HT-29 (cell line): ENCODE measurements around the gene NLRX1. TPM values are rescaled to one million over a fixed set of nuclear protein-coding genes. Genes with fewer than 3 reads are reported as not detected.
"Not testable (repeated sequence)": the region's sequence is repeated elsewhere in the genome, so short reads cannot be mapped to it uniquely, and the experiment has no call there.

ENCODE experiments used
- DNase-seq: peaks from one replicate; pipeline ENCODE4 v3.0.0-alpha.2; 2015; ENCODE audit warnings: low spot score
- total RNA-seq: library from RNA; depleted of rRNA; stranded (reverse); fragments of >200 nt; shearing (Covaris generic); gene quantifications from 2 replicates; pipeline ENCODE4 v1.2.3, GENCODE V29; 2014; rRNA removed

Gene NLRX1
- total RNA-seq, 1 experiment from 2014 or later, result 21.1 TPM

DNA sequence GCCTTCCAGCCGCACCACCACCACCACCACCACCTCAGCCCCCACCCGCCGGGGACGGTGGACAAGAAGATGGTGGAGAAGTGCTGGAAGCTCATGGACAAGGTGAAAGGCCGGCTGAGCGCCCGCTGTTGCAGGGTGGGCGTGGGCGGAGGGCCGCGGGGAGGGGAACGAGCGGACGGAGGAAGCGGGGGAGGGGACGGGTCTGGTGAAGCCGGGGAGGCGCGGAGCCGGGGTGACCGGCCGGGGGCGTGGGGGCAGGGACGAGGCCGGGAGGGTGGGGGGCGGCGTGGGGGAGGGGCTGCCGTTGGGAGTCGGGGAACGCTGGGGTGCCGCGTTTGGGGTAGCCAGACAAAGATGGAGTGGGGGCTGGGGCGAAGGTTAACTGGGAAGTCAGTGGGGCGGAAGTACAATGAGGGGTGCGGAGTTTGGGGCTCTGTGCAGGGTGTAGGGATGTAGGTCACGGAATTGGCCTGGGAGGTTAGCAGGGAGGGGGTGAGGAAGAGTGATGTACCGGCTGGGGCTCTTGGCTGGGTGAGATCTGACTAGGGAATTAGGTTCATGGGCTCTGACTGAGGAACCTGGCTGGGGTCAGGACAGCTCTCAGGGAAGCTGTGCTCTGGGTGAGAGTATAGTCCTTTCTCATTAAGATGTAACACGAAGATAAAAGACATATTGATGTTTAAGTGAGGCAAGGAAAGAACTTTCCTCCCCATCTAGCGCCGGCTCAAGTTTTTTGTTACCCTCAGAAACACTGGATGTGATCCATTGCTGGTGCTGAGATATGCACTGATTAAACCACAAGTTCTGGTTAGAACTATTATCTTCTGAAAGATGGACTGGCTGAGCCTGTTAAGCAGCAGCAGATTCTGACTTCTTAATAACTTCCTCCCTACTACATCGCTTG is 38.2 kb downstream of the NLRX1 start:
- DNase-seq, result peak; percentile 51

DNA sequence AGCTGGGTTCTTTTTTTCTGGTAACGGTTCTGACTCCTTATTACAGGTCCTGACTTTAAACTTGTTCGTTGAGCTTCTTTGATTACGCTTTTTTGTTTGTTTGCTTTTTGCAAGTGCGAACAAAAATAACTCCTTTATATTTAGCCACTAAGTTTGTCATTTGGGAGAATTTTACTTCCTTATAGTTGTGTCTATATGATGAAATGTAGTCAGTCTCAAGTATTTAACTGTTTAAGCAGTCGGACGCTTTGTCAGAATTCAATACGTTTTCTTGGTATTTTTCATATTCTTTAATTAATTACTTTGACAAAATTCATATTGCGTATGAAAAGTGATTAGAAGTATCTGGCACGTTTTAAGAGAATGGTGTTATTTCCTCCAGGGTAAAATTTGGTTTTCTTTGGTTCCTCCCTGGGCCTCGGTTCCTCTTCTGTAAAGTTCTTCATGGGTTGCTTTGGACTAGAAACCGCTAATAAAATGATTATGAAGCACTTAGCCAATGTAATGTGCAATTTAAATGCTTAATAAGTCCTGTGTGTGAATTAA is 39.0 kb downstream of the NLRX1 start:
- no peak for DNase-seq

DNA sequence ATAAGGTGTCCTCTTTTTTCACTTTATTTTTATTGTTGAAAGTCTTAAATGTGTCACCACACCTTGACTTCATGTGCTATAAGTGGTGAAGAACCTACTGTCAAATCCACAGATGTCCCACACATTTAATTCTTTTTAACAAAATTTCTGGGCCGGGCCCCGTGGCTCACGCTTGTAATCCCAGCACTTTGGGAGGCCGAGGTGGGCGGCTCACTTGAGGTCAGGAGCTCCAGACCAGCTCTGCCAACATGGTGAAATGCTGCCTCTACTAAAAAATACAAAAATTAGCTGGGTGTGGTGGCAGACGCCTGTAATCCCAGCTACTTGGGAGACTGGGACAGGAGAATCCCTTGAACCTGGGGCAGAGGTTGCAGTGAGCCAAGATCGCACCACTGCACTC is 40.7 kb downstream of the NLRX1 start:
- no peak for DNase-seq

DNA sequence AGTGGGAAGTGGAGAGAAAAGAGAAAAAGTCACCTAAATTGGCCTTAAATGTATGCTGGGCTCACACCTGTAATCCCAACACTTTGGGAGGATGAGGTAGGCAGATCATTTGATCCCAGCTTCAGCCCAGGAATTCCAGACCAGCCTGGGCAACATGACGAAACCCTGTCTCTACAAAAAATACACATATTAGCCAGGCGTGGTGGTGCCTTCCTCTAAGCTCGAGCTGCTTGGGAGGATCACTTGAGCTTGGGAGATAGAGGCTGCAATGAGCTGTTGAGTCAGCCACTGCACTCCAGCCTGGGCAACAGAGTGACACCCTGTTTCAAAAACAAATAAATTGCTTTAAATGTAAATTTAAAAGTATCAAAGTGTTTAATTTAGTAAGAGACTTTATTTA is 41.5 kb downstream of the NLRX1 start:
- no peak for DNase-seq

DNA sequence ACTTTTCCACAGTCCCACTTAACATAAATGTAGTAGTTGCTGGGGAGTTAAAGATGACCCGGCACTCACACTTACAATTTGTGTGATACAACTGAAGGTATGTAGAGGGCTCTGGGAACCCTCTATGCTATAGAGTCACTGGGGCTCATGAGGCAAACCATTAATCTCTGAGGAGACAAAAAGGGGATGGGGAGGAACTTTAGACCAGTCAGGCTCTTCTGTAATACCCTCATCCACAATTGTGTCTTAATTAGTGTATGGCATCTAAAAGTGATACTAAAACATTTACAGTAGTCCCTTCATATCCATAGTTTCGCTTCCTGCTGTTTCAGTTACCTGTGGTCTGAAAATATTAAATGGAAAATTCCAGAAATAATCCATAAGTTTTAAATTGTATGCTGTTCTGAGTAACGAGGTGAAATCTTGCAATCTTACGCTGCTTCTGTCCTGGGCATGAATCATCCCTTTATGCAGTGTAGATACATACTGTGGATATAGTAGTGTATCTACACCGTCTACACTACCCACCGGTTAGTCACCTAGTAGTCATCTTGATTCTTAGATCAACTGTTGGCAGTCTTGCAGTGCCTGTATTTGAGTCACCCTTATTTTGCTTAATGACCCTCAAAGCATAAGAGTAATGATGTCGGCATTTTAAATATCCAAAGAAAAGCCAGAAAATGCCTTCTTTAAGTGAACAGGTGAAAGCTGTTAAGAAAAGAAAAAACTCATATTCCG is 49.8 kb downstream of the NLRX1 start:
- DNase-seq, result no peak

DNA sequence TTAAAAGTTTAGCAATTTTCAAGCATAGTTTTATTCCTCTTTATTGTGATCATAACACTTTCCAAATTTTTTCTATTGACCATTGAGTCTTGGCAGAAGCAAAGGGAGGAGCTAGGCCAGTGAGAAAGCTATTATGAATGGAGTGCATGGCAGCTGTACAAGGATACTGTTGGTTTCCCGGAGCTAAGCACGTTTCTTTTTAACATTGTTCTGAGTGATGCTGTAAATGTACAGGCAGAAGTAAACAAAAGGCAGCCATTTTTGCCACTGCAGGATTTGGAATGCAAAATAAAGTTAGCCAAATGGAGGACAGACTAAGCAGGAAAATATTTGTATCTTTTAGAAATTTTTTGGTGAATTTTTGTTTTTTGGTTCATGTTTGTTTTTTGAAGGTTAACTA is 53.8 kb downstream of the NLRX1 start:
- DNase-seq, result no peak

DNA sequence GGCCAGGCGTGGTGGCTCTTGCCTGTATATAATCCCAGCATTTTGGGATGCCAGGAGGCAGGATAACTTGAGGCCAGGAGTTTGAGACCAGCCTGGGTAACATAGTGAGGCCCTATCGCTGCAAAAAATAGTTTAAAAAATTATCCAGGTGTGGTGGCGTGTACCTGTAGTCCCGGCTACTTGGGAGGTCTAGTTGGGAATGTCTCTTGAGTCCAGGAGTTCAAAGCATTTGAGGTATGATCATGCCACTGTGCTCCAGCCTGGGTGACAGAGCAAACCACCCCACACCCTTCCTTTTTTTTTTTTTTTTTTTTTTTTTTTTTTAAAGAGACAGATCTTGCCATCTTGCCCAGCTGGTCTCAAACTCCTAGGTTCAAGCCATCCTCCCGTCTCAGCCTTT is 54.4 kb downstream of the NLRX1 start:
- DNase-seq, result no peak

DNA sequence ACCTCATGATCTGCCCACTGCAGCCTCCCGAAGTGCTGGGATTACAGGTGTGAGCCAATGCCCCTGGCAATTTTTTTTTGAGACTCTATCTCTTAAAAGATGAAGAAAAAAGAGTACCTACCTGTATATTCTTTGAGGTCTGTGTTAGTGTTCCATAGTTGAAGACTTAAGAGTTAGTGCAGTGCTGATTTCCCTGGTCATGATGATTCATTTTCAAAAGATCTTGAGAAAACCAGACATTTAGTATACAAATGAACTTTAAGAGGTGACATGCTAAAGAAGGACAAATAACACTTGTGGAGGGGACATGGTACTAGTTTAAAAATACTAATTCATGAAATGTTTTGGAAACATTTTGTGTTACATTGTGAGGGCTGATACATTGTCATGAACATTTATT is 55.3 kb downstream of the NLRX1 start:
- no peak for DNase-seq

DNA sequence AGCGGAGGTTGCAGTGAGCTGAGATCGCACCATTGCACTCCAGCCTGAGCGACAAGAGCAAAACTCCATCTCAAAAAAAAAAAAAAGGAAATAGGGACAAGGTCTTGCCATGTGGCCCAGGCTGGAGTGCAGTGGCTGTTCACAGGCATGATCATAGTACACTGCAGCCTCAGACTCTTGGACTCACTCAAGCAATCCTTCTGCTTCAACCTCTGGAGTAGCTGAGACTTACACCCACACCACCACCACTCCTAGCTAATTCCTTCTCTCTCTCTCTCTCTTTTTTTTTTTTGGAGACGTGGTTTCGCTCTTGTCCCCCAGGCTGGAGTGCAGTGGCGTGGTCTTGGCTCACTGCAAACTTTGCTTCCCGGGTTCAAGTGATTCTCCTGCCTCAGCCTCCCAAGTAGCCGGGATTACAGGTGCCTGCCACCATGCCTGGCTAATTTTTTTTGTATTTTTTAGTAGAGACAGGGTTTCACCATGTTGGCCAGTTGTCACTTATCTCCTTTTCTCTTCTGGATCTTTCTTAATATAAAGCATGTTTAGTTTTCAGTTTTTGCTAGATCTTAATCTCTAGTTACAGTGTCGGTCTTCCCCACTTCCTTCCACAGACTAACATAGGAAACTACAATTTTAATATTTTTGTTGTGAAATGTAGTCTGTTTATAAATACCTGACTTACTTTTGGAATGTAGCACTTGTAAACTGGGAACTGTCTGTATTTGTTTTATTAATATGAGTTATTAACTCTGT is 60.2 kb downstream of the NLRX1 start:
- DNase-seq, result not testable (repeated sequence)

DNA sequence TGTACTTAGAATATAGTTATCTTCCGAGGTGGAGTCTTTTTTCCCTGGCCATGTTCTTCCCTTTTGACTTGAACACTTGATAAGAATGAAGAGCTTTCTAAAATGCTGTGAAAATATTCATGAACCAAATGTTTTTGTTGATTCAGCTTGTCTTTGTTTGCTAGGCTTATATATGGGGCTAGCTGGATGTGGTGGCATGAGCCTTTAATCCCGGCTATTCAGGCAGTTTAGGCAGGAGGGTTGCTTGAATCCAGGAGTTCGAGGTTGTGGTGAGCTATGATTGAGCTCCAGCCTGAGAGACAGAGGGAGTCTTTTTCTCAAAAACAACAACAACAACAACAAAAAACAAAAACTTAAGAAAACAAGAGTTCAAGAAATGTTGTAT is 60.8 kb downstream of the NLRX1 start:
- no peak for DNase-seq

DNA sequence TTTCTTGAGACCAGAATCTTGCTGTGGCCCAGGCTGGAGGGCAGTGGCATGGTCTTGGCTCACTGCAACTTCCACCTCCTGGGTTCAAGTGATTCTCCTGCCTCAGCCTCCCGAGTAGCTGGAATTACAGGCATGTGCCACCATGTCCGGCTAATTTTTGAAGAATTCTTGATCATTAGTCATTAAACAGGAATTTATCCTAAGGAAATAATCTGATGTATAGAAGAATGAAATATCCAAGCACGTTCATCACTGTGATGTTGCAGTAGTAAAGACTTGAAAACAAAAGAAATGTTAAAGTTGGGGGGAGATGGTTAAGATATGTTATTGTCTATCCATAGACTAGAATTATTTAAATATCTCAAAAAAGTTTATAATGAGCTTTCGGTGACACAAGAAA is 61.2 kb downstream of the NLRX1 start:
- DNase-seq, result no peak

Other genes with a start within 250 kb of the NLRX1 start
- 77.9 and 94.4 TPM in 2 replicates for gene BCL9L, start 242.8 kb upstream of the NLRX1 start, total RNA-seq
- gene UPK2, start 212.4 kb upstream of the NLRX1 start, total RNA-seq, result 0.31 TPM in 1 of 2 replicates, not detected in the other
- not detected in 2 replicates for gene FOXR1, start 197.0 kb upstream of the NLRX1 start, total RNA-seq
- gene CENATAC, start 170.6 kb upstream of the NLRX1 start, total RNA-seq, result 40.3 and 40.9 TPM in 2 replicates
- 404 and 493 TPM in 2 replicates for gene RPS25, start 150.4 kb upstream of the NLRX1 start, total RNA-seq
- gene TRAPPC4, start 150.0 kb upstream of the NLRX1 start, total RNA-seq, result 60.5 and 75.0 TPM in 2 replicates
- 41.3 and 45.0 TPM in 2 replicates for gene SLC37A4, start 137.8 kb upstream of the NLRX1 start, total RNA-seq
- 161 TPM in 2 replicates for gene HYOU1, start 111.5 kb upstream of the NLRX1 start, total RNA-seq
- gene VPS11, start 100.9 kb upstream of the NLRX1 start, total RNA-seq, result 32.6 and 47.8 TPM in 2 replicates
- 21.9 and 25.1 TPM in 2 replicates for gene HMBS, start 83.8 kb upstream of the NLRX1 start, total RNA-seq
- gene DPAGT1, start 66.9 kb upstream of the NLRX1 start, total RNA-seq, result 67.2 and 93.2 TPM in 2 replicates
- gene C2CD2L, start 61.4 kb upstream of the NLRX1 start, total RNA-seq, result 31.9 and 40.4 TPM in 2 replicates
- gene HINFP, start 47.1 kb upstream of the NLRX1 start, total RNA-seq, result 15.5 and 16.9 TPM in 2 replicates
- not detected in 2 replicates for gene ABCG4, start 19.7 kb upstream of the NLRX1 start, total RNA-seq
- gene NHERF4, start 16.8 kb downstream of the NLRX1 start, total RNA-seq, result 1.8 TPM in 2 replicates
- 6.5 and 8.3 TPM in 2 replicates for gene CBL, start 37.6 kb downstream of the NLRX1 start, total RNA-seq
- gene MCAM, start 148.4 kb downstream of the NLRX1 start, total RNA-seq, result 6.4 and 9.9 TPM in 2 replicates
- gene RNF26, start 165.8 kb downstream of the NLRX1 start, total RNA-seq, result 13.3 and 14.8 TPM in 2 replicates
- 0.47 and 0.56 TPM in 2 replicates for gene C1QTNF5, start 172.2 kb downstream of the NLRX1 start, total RNA-seq
- not detected in 2 replicates for gene MFRP, start 178.0 kb downstream of the NLRX1 start, total RNA-seq
- 2.2 and 4.4 TPM in 2 replicates for gene USP2, start 213.0 kb downstream of the NLRX1 start, total RNA-seq